ENCODE data around the gene S1PR5. TPM values are rescaled to one million over a fixed set of nuclear protein-coding genes. Genes with fewer than 3 reads are reported as not detected.

Gene S1PR5
- total RNA-seq, 1 donor from 2014 or later = 3.1 TPM

- no peak for TF ChIP-seq CTCF (IDR thresholded peaks at IDR 0.05)
- H3K27me3 ChIP-seq = no peaks in the 10 kb centered on the region
- H3K4me3 ChIP-seq = peak overlapping the region; percentile 82 to 98
- H3K27ac ChIP-seq = peak overlapping the region; percentile 95 to 96
- no peaks in the 10 kb centered on the region for H3K9me3 ChIP-seq
- DNase-seq (ENCODE audit: low spot score in 2 of 2) = peak in 1 of 2 donors; percentile 86
- intact Hi-C loops (cut with DNase I) = loop anchor here (1.0 to 5.0 kb wide), 3 partner anchors 41 to 150 kb away; partner anchors contain the start of genes ATG4D, ILF3 and KRI1
- H3K4me1 ChIP-seq = peaks cover 3 to 22% of the 10 kb centered on the region in 2 donors
- H3K36me3 ChIP-seq = peaks cover 10 to 20% of the 10 kb centered on the region in 2 donors
Observed at GRCh38 chr19:10501971-10502523, 15.2 kb downstream of the S1PR5 start.

- no peak for TF ChIP-seq CTCF (IDR thresholded peaks at IDR 0.05)
- H3K4me1 ChIP-seq = peaks cover 3 to 22% of the 10 kb centered on the region in 2 donors
- no peaks in the 10 kb centered on the region for H3K27me3 ChIP-seq
- H3K36me3 ChIP-seq = peaks cover 24 to 37% of the 10 kb centered on the region in 2 donors
- intact Hi-C loops (cut with DNase I) = loop anchor here (5.0 kb wide), 1 partner anchor 152 kb away; the partner anchor contains the start of gene ILF3
- no peaks in the 10 kb centered on the region for H3K9me3 ChIP-seq
- H3K4me3 ChIP-seq = no peak overlapping the region
- no peak overlapping the region for H3K27ac ChIP-seq
- no peak for DNase-seq (ENCODE audit: low spot score in 2 of 2)
Observed at GRCh38 chr19:10500247-10500592, 17.0 kb downstream of the S1PR5 start.

GRCh38 chr19:10499550-10500246 lies 17.5 kb downstream of the S1PR5 start:
- DNase-seq (ENCODE audit: low spot score in 2 of 2) = no peak
- TF ChIP-seq CTCF (IDR thresholded peaks at IDR 0.05) = no peak
- no peaks in the 10 kb centered on the region for H3K27me3 ChIP-seq
- no peaks in the 10 kb centered on the region for H3K9me3 ChIP-seq
- no peak overlapping the region for H3K4me3 ChIP-seq
- H3K36me3 ChIP-seq = peaks cover 29 to 42% of the 10 kb centered on the region in 2 donors
- intact Hi-C loops (cut with DNase I) = loop anchor here (5.0 kb wide), 2 partner anchors 123 to 153 kb away; partner anchors contain the start of gene ILF3
- peaks cover 3 to 22% of the 10 kb centered on the region in 2 donors for H3K4me1 ChIP-seq
- no peak overlapping the region for H3K27ac ChIP-seq

- Histone ChIP-seq H3K36me3 (peaks cover 41 to 55% of the 10 kb centered on the region in 2 donors), H3K27me3 (no peaks in the 10 kb centered on the region), H3K4me1 (peaks cover 3 to 22% of the 10 kb centered on the region in 2 donors), H3K4me3 (no peak overlapping the region), H3K9me3 (no peaks in the 10 kb centered on the region), H3K27ac (no peak overlapping the region)
- TF ChIP-seq CTCF (IDR thresholded peaks at IDR 0.05) = no peak
- no peak for DNase-seq (ENCODE audit: low spot score in 2 of 2)
- intact Hi-C loops (cut with DNase I) = loop anchor here (5.0 kb wide), 1 partner anchor 125 kb away; no protein-coding TSS in a partner anchor
Observed at GRCh38 chr19:10497371-10497770, 19.9 kb downstream of the S1PR5 start.

GRCh38 chr19:10491472-10492047 lies 25.7 kb downstream of the S1PR5 start:
- H3K4me3 ChIP-seq = no peak overlapping the region
- intact Hi-C loops (cut with DNase I) = no loop called here
- TF ChIP-seq CTCF (IDR thresholded peaks at IDR 0.05) = no peak
- H3K27ac ChIP-seq = no peak overlapping the region
- H3K36me3 ChIP-seq = peaks cover 83 to 87% of the 10 kb centered on the region in 2 donors
- no peaks in the 10 kb centered on the region for H3K27me3 ChIP-seq
- no peaks in the 10 kb centered on the region for H3K4me1 ChIP-seq
- H3K9me3 ChIP-seq = no peaks in the 10 kb centered on the region
- no peak for DNase-seq (ENCODE audit: low spot score in 2 of 2)
